ENCODE data around the gene PPIA.

The PPIA gene

DNA sequence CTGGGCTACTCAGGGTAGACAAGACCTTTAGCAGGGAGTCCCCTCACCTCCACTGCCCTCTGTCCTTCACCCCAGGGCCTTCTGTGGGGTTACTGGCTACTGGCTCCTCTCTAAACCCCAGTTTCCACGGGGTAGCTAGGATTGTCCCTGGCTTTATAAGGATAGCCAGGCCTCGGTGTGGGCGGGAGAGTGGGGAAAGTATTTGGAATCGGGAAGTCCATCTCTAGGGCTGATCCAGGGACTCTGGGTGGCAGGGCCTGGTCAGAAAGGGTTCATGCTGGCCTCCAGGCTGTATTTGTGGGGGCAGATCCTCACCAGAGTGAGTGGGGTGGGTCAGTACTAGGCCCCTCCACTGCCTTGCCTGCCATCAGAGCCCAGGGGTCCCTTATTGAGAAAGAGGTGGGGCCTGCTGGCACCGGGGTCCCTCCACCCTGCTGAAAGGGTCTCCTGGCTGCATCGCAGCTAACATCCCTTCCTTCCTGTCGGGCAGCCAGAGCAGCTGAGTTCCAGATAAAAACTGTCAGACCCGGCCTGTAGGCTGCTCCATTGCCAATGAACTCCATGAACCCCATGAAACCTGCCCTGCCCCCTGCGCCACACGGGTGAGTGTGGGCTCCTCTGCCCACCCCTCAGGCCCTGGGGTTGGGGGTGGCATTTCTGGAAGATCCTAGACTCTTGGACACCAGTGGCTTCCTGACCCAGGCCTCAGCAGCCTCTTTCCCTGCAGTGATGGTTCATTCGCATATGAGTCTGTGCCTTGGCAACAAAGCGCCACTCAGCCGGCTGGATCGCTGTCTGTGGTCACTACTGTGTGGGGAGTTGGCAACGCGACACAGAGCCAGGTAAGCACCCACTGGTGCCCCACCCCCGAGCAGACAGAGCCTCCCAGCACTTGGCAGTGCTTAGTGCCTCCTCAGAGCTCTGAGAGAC is 40.5 kb upstream of the PPIA start:
- Histone ChIP-seq H3K27me3 (replicated peaks; ENCODE audit: control insufficient read depth, insufficient read depth, low read length, poor library complexity, severe bottlenecking) (no peaks in the 10 kb centered on the region), H3K4me3 (ENCODE audit: insufficient read depth, low read depth, low read length, poor library complexity, severe bottlenecking) (no peak overlapping the region), H3K4me1 (ENCODE audit: control insufficient read depth, insufficient read depth, low read length, poor library complexity, severe bottlenecking) (peaks cover 22% of the 10 kb centered on the region), H3K36me3 (ENCODE audit: control insufficient read depth, insufficient read depth, low read length) (peaks cover 39% of the 10 kb centered on the region), H3K9me3 (ENCODE audit: control insufficient read depth, low read length) (no peaks in the 10 kb centered on the region), H3K27ac (ENCODE audit: insufficient read depth, low read length, poor library complexity, severe bottlenecking) (no peak overlapping the region)
- DNase-seq: no peak

DNA sequence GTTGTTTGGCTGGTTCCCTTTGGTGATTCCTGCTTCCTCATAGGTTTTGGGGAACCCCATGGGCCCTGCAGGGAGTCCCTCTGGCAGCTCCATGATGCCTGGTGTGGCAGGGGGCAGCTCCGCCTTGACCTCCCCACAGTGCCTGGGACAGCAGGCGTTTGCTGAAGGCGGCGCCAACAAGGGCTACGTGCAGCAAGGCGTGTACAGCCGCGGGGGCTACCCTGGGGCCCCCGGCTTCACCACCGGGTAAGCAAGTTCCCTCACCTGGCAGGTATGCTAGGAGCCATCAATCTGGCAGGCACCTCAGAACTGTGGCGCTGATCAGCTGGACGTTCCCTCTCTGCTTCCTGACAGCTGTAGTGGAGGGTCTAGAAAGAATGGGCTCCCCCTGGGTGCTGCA is 39.6 kb upstream of the PPIA start:
- H3K27ac ChIP-seq (ENCODE audit: insufficient read depth, low read length, poor library complexity, severe bottlenecking): no peak overlapping the region
- no peak overlapping the region for H3K4me3 ChIP-seq (ENCODE audit: insufficient read depth, low read depth, low read length, poor library complexity, severe bottlenecking)

GRCh38 chr7:44757311-44757710 is 39.2 kb upstream of the PPIA start:
- H3K4me1 ChIP-seq (ENCODE audit: control insufficient read depth, insufficient read depth, low read length, poor library complexity, severe bottlenecking): peaks cover 14% of the 10 kb centered on the region
- DNase-seq: no peak
- no peak overlapping the region for H3K4me3 ChIP-seq (ENCODE audit: insufficient read depth, low read depth, low read length, poor library complexity, severe bottlenecking)
- H3K9me3 ChIP-seq (ENCODE audit: control insufficient read depth, low read length): no peaks in the 10 kb centered on the region
- peaks cover 50% of the 10 kb centered on the region for H3K36me3 ChIP-seq (ENCODE audit: control insufficient read depth, insufficient read depth, low read length)
- no peaks in the 10 kb centered on the region for H3K27me3 ChIP-seq (replicated peaks; ENCODE audit: control insufficient read depth, insufficient read depth, low read length, poor library complexity, severe bottlenecking)
- no peak overlapping the region for H3K27ac ChIP-seq (ENCODE audit: insufficient read depth, low read length, poor library complexity, severe bottlenecking)

More for the DNA sequence above, 39.6 kb upstream of the PPIA start:
- Histone ChIP-seq H3K36me3 (ENCODE audit: control insufficient read depth, insufficient read depth, low read length) (peaks cover 46% of the 10 kb centered on the region), H3K27me3 (replicated peaks; ENCODE audit: control insufficient read depth, insufficient read depth, low read length, poor library complexity, severe bottlenecking) (no peaks in the 10 kb centered on the region), H3K9me3 (ENCODE audit: control insufficient read depth, low read length) (no peaks in the 10 kb centered on the region), H3K4me1 (ENCODE audit: control insufficient read depth, insufficient read depth, low read length, poor library complexity, severe bottlenecking) (peaks cover 14% of the 10 kb centered on the region)
- no peak for DNase-seq

DNA sequence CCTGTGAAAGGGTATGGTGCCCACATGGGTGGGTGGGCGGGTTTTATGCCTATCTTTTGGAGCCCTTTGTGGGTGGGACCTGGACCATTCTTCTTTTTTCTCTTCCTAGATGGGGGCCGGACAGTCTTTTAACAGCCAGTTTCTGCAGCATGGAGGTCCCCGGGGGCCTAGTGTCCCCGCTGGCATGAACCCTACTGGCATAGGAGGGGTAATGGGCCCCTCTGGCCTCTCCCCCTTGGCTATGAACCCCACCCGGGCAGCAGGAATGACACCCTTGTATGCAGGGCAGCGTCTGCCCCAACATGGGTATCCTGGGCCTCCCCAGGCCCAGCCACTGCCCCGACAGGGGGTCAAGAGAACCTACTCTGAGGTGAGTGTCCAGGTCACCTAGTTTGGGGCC is 38.7 kb upstream of the PPIA start:
- Histone ChIP-seq H3K27me3 (replicated peaks; ENCODE audit: control insufficient read depth, insufficient read depth, low read length, poor library complexity, severe bottlenecking) (no peaks in the 10 kb centered on the region), H3K9me3 (ENCODE audit: control insufficient read depth, low read length) (no peaks in the 10 kb centered on the region), H3K4me3 (ENCODE audit: insufficient read depth, low read depth, low read length, poor library complexity, severe bottlenecking) (no peak overlapping the region), H3K4me1 (ENCODE audit: control insufficient read depth, insufficient read depth, low read length, poor library complexity, severe bottlenecking) (peaks cover 14% of the 10 kb centered on the region), H3K27ac (ENCODE audit: insufficient read depth, low read length, poor library complexity, severe bottlenecking) (no peak overlapping the region), H3K36me3 (ENCODE audit: control insufficient read depth, insufficient read depth, low read length) (peaks cover 53% of the 10 kb centered on the region)
- DNase-seq: no peak

DNA sequence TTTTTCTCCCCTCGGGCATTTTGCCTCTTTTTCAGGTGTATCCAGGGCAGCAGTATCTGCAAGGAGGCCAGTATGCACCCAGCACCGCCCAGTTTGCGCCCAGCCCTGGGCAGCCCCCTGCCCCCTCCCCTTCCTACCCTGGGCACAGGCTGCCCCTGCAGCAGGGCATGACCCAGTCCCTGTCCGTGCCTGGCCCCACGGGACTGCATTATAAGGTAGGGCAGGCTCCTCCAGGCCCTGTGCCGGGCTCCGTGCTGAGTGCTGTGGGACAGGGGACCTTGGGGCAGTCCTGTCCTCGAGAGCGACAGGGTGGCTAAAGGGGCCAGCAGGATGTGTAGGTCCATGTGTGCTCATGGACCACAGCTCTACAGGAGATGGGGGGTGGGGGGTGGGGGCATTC is 37.2 kb upstream of the PPIA start:
- Histone ChIP-seq H3K9me3 (ENCODE audit: control insufficient read depth, low read length) (no peaks in the 10 kb centered on the region), H3K4me1 (ENCODE audit: control insufficient read depth, insufficient read depth, low read length, poor library complexity, severe bottlenecking) (peaks cover 6% of the 10 kb centered on the region), H3K36me3 (ENCODE audit: control insufficient read depth, insufficient read depth, low read length) (peaks cover 68% of the 10 kb centered on the region), H3K4me3 (ENCODE audit: insufficient read depth, low read depth, low read length, poor library complexity, severe bottlenecking) (no peak overlapping the region), H3K27me3 (replicated peaks; ENCODE audit: control insufficient read depth, insufficient read depth, low read length, poor library complexity, severe bottlenecking) (no peaks in the 10 kb centered on the region), H3K27ac (ENCODE audit: insufficient read depth, low read length, poor library complexity, severe bottlenecking) (no peak overlapping the region)
- no peak for DNase-seq

- no peaks in the 10 kb centered on the region for H3K9me3 ChIP-seq (ENCODE audit: control insufficient read depth, low read length)
- no peak overlapping the region for H3K27ac ChIP-seq (ENCODE audit: insufficient read depth, low read length, poor library complexity, severe bottlenecking)
- peaks cover 3% of the 10 kb centered on the region for H3K4me1 ChIP-seq (ENCODE audit: control insufficient read depth, insufficient read depth, low read length, poor library complexity, severe bottlenecking)
- H3K27me3 ChIP-seq (replicated peaks; ENCODE audit: control insufficient read depth, insufficient read depth, low read length, poor library complexity, severe bottlenecking): no peaks in the 10 kb centered on the region
- H3K4me3 ChIP-seq (ENCODE audit: insufficient read depth, low read depth, low read length, poor library complexity, severe bottlenecking): no peak overlapping the region
- no peak for DNase-seq
- H3K36me3 ChIP-seq (ENCODE audit: control insufficient read depth, insufficient read depth, low read length): peaks cover 76% of the 10 kb centered on the region
These were observed 36.4 kb upstream of the PPIA start for GRCh38 chr7:44760034-44760580.

DNA sequence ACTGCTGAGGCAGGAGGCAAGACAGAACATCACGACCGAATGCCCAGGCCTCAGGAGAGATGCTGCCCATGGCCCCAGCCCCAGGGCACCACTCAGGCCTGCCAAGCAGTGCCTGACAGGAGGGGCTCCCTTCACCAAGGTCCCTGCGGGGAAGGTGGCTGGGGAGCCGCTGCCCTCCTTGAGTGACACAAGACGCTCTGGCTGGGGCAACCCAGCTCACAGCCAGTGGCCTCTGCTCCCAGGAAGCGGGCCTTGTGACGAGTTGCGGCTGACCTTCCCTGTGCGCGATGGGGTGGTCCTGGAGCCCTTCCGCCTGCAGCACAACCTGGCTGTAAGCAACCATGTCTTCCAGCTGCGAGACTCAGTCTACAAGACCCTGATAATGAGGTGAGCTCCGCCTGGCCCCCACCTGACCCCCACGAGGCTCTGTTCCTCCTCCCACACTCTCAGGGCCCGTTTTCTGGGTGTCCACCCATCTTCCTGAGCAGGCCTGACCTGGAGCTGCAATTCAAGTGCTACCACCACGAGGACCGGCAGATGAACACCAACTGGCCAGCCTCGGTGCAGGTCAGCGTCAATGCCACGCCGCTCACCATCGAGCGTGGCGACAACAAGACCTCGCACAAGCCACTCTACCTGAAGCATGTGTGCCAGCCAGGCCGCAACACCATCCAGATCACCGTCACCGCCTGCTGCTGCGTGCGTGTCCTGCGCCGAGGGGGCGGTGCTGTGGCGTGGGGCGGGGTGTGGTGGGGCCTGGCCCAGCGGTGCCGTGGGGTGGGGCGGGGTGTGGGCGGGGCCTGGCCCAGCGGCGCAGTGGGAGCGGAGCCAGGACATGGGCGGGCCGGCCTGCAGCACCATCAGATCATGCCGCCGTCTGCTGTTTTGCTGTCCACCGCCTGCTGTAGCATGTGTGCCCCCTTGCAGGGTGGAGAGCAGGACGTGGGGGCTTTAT is 35.0 kb upstream of the PPIA start:
- Histone ChIP-seq H3K4me1 (ENCODE audit: control insufficient read depth, insufficient read depth, low read length, poor library complexity, severe bottlenecking) (no peaks in the 10 kb centered on the region), H3K4me3 (ENCODE audit: insufficient read depth, low read depth, low read length, poor library complexity, severe bottlenecking) (no peak overlapping the region), H3K36me3 (ENCODE audit: control insufficient read depth, insufficient read depth, low read length) (peaks cover 88% of the 10 kb centered on the region), H3K27me3 (replicated peaks; ENCODE audit: control insufficient read depth, insufficient read depth, low read length, poor library complexity, severe bottlenecking) (no peaks in the 10 kb centered on the region), H3K9me3 (ENCODE audit: control insufficient read depth, low read length) (no peaks in the 10 kb centered on the region), H3K27ac (ENCODE audit: insufficient read depth, low read length, poor library complexity, severe bottlenecking) (no peak overlapping the region)
- no peak for DNase-seq

DNA sequence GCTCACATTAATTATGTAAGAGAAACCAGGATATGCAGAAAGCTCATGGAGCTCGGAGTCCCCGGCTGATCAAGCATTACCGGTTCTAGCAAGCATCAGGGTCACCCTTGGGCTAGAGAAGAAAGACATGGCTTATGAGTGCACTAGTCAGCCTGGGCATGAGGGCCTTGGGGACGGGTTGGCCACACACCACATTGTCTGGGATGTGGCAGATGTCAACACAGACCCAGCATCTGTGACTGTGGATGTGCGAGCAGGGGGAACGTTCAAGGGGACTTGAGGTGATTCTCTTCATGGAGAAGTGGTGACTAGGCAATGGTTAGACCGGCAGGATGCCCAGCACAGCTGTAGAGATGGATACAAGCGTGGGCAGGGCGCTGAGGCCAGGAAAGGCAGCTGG is 34.2 kb upstream of the PPIA start:
- H3K4me3 ChIP-seq (ENCODE audit: insufficient read depth, low read depth, low read length, poor library complexity, severe bottlenecking): no peak overlapping the region
- H3K36me3 ChIP-seq (ENCODE audit: control insufficient read depth, insufficient read depth, low read length): peaks cover 80% of the 10 kb centered on the region
- H3K27ac ChIP-seq (ENCODE audit: insufficient read depth, low read length, poor library complexity, severe bottlenecking): no peak overlapping the region
- no peaks in the 10 kb centered on the region for H3K9me3 ChIP-seq (ENCODE audit: control insufficient read depth, low read length)
- DNase-seq: no peak
- no peaks in the 10 kb centered on the region for H3K27me3 ChIP-seq (replicated peaks; ENCODE audit: control insufficient read depth, insufficient read depth, low read length, poor library complexity, severe bottlenecking)
- H3K4me1 ChIP-seq (ENCODE audit: control insufficient read depth, insufficient read depth, low read length, poor library complexity, severe bottlenecking): no peaks in the 10 kb centered on the region

- Histone ChIP-seq H3K27ac (ENCODE audit: insufficient read depth, low read length, poor library complexity, severe bottlenecking) (no peak overlapping the region), H3K4me1 (ENCODE audit: control insufficient read depth, insufficient read depth, low read length, poor library complexity, severe bottlenecking) (peaks cover 2% of the 10 kb centered on the region), H3K36me3 (ENCODE audit: control insufficient read depth, insufficient read depth, low read length) (peaks cover 76% of the 10 kb centered on the region), H3K27me3 (replicated peaks; ENCODE audit: control insufficient read depth, insufficient read depth, low read length, poor library complexity, severe bottlenecking) (no peaks in the 10 kb centered on the region), H3K4me3 (ENCODE audit: insufficient read depth, low read depth, low read length, poor library complexity, severe bottlenecking) (no peak overlapping the region), H3K9me3 (ENCODE audit: control insufficient read depth, low read length) (no peaks in the 10 kb centered on the region)
- DNase-seq: no peak
These were observed 33.6 kb upstream of the PPIA start for GRCh38 chr7:44762726-44763522.
